GM23338 (cell line): ENCODE data around the gene SLC25A34. TPM values are rescaled to one million over a fixed set of nuclear protein-coding genes. Genes with fewer than 3 reads are reported as not detected.

Experiments used
- ATAC-seq: fragments of 200-7000 bp; cut with Tn5 transposase; 3 replicates; pipeline ENCODE4 v1.9.1; 2020
- DNase-seq: peaks from one replicate; pipeline ENCODE4 v3.0.0-alpha.2; 2015; ENCODE audit warnings: low spot score
- H2AFZ ChIP-seq: fragments of 200-600 bp; sonication (generic); 2 replicates; pipeline ENCODE4 v1.8.0; 2016; ENCODE audit warnings: antibody characterized with exemption, mild to moderate bottlenecking, moderate library complexity
- H3F3A ChIP-seq: fragments of 200-600 bp; sonication (generic); replicated peaks from 2 replicates; pipeline ENCODE4 v1.8.0; 2017; ENCODE audit warnings: antibody characterized with exemption, mixed run types, low read depth
- H3K27ac ChIP-seq: fragments of 200-600 bp; sonication (generic); 2 replicates; pipeline ENCODE4 v1.6.1; 2016; ENCODE audit warnings: low read depth
- H3K27me3 ChIP-seq: fragments of 200-600 bp; sonication (generic); 2 replicates; pipeline ENCODE4 v1.8.0; 2016; ENCODE audit warnings: mild to moderate bottlenecking, mixed run types, moderate library complexity; ENCODE audit not compliant: insufficient read depth
- H3K36me3 ChIP-seq: fragments of 200-600 bp; sonication (generic); 2 replicates; pipeline ENCODE4 v1.8.0; 2016; ENCODE audit warnings: mild to moderate bottlenecking; ENCODE audit not compliant: insufficient read depth
- H3K4me1 ChIP-seq: fragments of 200-600 bp; sonication (generic); 2 replicates; pipeline ENCODE4 v1.8.0; 2016; ENCODE audit warnings: mild to moderate bottlenecking, moderate library complexity; ENCODE audit not compliant: insufficient read depth
- H3K4me2 ChIP-seq: fragments of 200-600 bp; sonication (generic); 2 replicates; pipeline ENCODE4 v1.7.1; 2017; ENCODE audit warnings: mixed run types
- H3K4me3 ChIP-seq: fragments of 200-600 bp; sonication (generic); 2 replicates; pipeline ENCODE4 v1.6.1; 2016; ENCODE audit warnings: mixed run types
- H3K79me2 ChIP-seq: fragments of 200-600 bp; sonication (generic); replicated peaks from 2 replicates; pipeline ENCODE4 v1.8.0; 2017; ENCODE audit warnings: mild to moderate bottlenecking; ENCODE audit not compliant: insufficient read depth
- H3K9me2 ChIP-seq: fragments of 200-600 bp; sonication (generic); 2 replicates; pipeline ENCODE4 v1.8.0; 2017; ENCODE audit not compliant: insufficient read depth
- H4K20me1 ChIP-seq: fragments of 200-600 bp; sonication (generic); replicated peaks from 2 replicates; pipeline ENCODE4 v1.8.0; 2017; ENCODE audit warnings: mild to moderate bottlenecking; ENCODE audit not compliant: insufficient read depth
- H3K27ac Mint-ChIP-seq: 2 replicates; pipeline ENCODE4 v1.8.0; 2020; ENCODE audit warnings: inconsistent platforms, mild to moderate bottlenecking, moderate library complexity, mixed read lengths
- H3K27me3 Mint-ChIP-seq: 3 replicates; pipeline ENCODE4 v1.8.0; 2022; ENCODE audit warnings: low read depth, mild to moderate bottlenecking, moderate library complexity, mixed read lengths, inconsistent platforms; ENCODE audit not compliant: insufficient read depth, poor library complexity
- H3K36me3 Mint-ChIP-seq: 3 replicates; pipeline ENCODE4 v1.8.0; 2021; ENCODE audit warnings: low read depth, mild to moderate bottlenecking, inconsistent platforms, moderate library complexity, mixed read lengths
- H3K4me1 Mint-ChIP-seq: 3 replicates; pipeline ENCODE4 v1.8.0; 2020; ENCODE audit warnings: mild to moderate bottlenecking, inconsistent platforms, mixed read lengths
- H3K4me3 Mint-ChIP-seq: 3 replicates; pipeline ENCODE4 v1.8.0; 2021; ENCODE audit warnings: moderate library complexity, mild to moderate bottlenecking, inconsistent platforms, mixed read lengths
- H3K9me3 Mint-ChIP-seq: 3 replicates; pipeline ENCODE4 v1.8.0; 2020; ENCODE audit warnings: moderate library complexity, mild to moderate bottlenecking, inconsistent platforms, mixed read lengths
- CREB1 ChIP-seq: fragments of 250-450 bp; sonication (Bioruptor Pico); IDR thresholded peaks from 2 replicates; pipeline ENCODE4 v1.5.0; 2020; ENCODE audit warnings: low read depth, mild to moderate bottlenecking, moderate library complexity
- ETS1 ChIP-seq: IDR thresholded peaks from 2 replicates; pipeline ENCODE4 v1.6.1; 2016; ENCODE audit warnings: antibody characterized with exemption
- EZH2 ChIP-seq: fragments of 200-600 bp; sonication (generic); IDR thresholded peaks from one replicate; pipeline ENCODE4 v1.8.0; 2017; ENCODE audit warnings: antibody characterized with exemption, mild to moderate bottlenecking, low read depth; ENCODE audit not compliant: unreplicated experiment
- EZH2phosphoT487 ChIP-seq: fragments of 200-600 bp; sonication (generic); IDR thresholded peaks from one replicate; pipeline ENCODE4 v1.8.1; 2018; ENCODE audit warnings: antibody characterized with exemption; ENCODE audit not compliant: unreplicated experiment
- JUNB ChIP-seq: IDR thresholded peaks from one replicate; pipeline ENCODE4 v1.6.1; 2016; ENCODE audit warnings: antibody characterized with exemption; ENCODE audit not compliant: unreplicated experiment
- NANOG ChIP-seq: IDR thresholded peaks from 2 replicates; pipeline ENCODE4 v1.6.1; 2016; ENCODE audit warnings: antibody characterized with exemption, borderline replicate concordance
- POLR2AphosphoS5 ChIP-seq: IDR thresholded peaks from 2 replicates; pipeline ENCODE4 v1.6.1; 2016; ENCODE audit warnings: antibody characterized with exemption, low read depth
- REST ChIP-seq: IDR thresholded peaks from one replicate; pipeline ENCODE4 v1.6.1; 2018; ENCODE audit warnings: antibody characterized with exemption; ENCODE audit not compliant: unreplicated experiment
- STAT1 ChIP-seq: IDR thresholded peaks from one replicate; pipeline ENCODE4 v1.6.1; 2016; ENCODE audit warnings: antibody characterized with exemption; ENCODE audit not compliant: unreplicated experiment
- ZNF114 ChIP-seq: fragments of 250-450 bp; sonication (Bioruptor Pico); IDR thresholded peaks from 2 replicates; pipeline ENCODE4 v1.5.0; 2020; ENCODE audit warnings: mild to moderate bottlenecking, moderate library complexity
- ZNF331 ChIP-seq: fragments of 250-450 bp; sonication (Bioruptor Pico); IDR thresholded peaks from 2 replicates; pipeline ENCODE4 v1.5.0; 2020; ENCODE audit warnings: low read depth, mild to moderate bottlenecking, moderate library complexity
- ZNF462 ChIP-seq: fragments of 250-450 bp; sonication (Bioruptor Pico); IDR thresholded peaks from 2 replicates; pipeline ENCODE4 v1.5.0; 2020; ENCODE audit warnings: mild to moderate bottlenecking, moderate library complexity
- polyA plus RNA-seq: library from polyadenylated mRNA; unstranded; fragments of >200 nt; fragmentation: Nextera tagmentation; extraction: Ambion mirVana; gene quantifications from 2 replicates; pipeline ENCODE4 v1.2.1, GENCODE V29; 2016
- total RNA-seq: library from RNA; depleted of rRNA; stranded (reverse); fragments of >200 nt; shearing (Covaris generic); gene quantifications from 2 replicates; pipeline ENCODE4 v1.2.3, GENCODE V29; 2014
- TF ChIP-seq, protein P1 (sequence below), 2 experiments: fragments of 200-600 bp in 1 of 2; sonication (generic) in 1 of 2; conservative IDR thresholded peaks; 2 replicates each; pipeline versions ENCODE4 v1.5.1 to v1.6.1; 2016 to 2017; ENCODE audit warnings: antibody characterized with exemption in 2 of 2, low read depth in 2 of 2, mild to moderate bottlenecking in 2 of 2, moderate library complexity in 1 of 2

Gene SLC25A34
- total and polyA plus RNA-seq, 2 experiments from 2014 or later: 0.11 to 3.5 TPM

- H3K9me2 ChIP-seq: no peaks in the 10 kb centered on the region
- no peaks in the 10 kb centered on the region for H3K27me3 ChIP-seq
- H3K4me3 Mint-ChIP-seq: no peak overlapping the region
- ATAC-seq (no peak), DNase-seq (no peak)
- H3K4me3 ChIP-seq: no peak overlapping the region
- no peaks in the 10 kb centered on the region for H3K9me3 Mint-ChIP-seq
- TF ChIP-seq REST (no peak), ZNF462 (CRISPR knock-in tag) (no peak), CREB1 (CRISPR knock-in tag) (no peak), STAT1 (no peak), EZH2 (no peak), JUNB (no peak), POLR2AphosphoS5 (no peak), NANOG (no peak), ZNF114 (CRISPR knock-in tag) (no peak), EZH2phosphoT487 (no peak), ETS1 (no peak), ZNF331 (CRISPR knock-in tag) (no peak)
- TF ChIP-seq, protein P1, sequence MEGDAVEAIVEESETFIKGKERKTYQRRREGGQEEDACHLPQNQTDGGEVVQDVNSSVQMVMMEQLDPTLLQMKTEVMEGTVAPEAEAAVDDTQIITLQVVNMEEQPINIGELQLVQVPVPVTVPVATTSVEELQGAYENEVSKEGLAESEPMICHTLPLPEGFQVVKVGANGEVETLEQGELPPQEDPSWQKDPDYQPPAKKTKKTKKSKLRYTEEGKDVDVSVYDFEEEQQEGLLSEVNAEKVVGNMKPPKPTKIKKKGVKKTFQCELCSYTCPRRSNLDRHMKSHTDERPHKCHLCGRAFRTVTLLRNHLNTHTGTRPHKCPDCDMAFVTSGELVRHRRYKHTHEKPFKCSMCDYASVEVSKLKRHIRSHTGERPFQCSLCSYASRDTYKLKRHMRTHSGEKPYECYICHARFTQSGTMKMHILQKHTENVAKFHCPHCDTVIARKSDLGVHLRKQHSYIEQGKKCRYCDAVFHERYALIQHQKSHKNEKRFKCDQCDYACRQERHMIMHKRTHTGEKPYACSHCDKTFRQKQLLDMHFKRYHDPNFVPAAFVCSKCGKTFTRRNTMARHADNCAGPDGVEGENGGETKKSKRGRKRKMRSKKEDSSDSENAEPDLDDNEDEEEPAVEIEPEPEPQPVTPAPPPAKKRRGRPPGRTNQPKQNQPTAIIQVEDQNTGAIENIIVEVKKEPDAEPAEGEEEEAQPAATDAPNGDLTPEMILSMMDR (conservative IDR thresholded peaks at IDR 0.05; ENCODE audit: low read depth in 2 of 2): no peak
- no peak overlapping the region for H2AFZ ChIP-seq
- H4K20me1 ChIP-seq: no peaks in the 10 kb centered on the region
- H3K36me3 ChIP-seq: no peaks in the 10 kb centered on the region
- H3K4me1 Mint-ChIP-seq: 0 out of 3 replicates have a peak, but pooled peaks cover 2% of the 10 kb centered on the region
- no peak overlapping the region for H3K4me2 ChIP-seq
- H3F3A ChIP-seq: 0 out of 2 replicates have a peak, but pooled peaks cover 5% of the 10 kb centered on the region
- no peaks in the 10 kb centered on the region for H3K79me2 ChIP-seq
- 0 out of 3 replicates have a peak, but pooled peaks cover 10% of the 10 kb centered on the region for H3K36me3 Mint-ChIP-seq
- no peaks in the 10 kb centered on the region for H3K4me1 ChIP-seq
- peaks cover 6% of the 10 kb centered on the region for H3K27me3 Mint-ChIP-seq
- no peak overlapping the region for H3K27ac Mint-ChIP-seq
- no peak overlapping the region for H3K27ac ChIP-seq
Observed at GRCh38 chr1:15734901-15735300, 1.2 kb upstream of the SLC25A34 start.
